WTC11 (cell line): ENCODE data around the gene CHST7. TPM values are rescaled to one million over a fixed set of nuclear protein-coding genes. Genes with fewer than 3 reads are reported as not detected.

ENCODE experiments used
- ATAC-seq: fragments of 200-7000 bp; cut with Tn5 transposase; 2 replicates; pipeline ENCODE4 v1.10.0; 2021; ENCODE audit warnings: mild to moderate bottlenecking, moderate library complexity
- CTCF ChIA-PET: fragments of 300-600 bp; sonication (Branson Sonifier 250); formaldehyde crosslinking; loops from one replicate; lab custom pipeline; 2021; ENCODE audit warnings: antibody characterized with exemption; lab: Charles Lee
- POLR2A ChIA-PET: fragments of 350-600 bp; sonication (Branson Sonifier 250); formaldehyde crosslinking; loops from one replicate; lab custom pipeline; 2021; ENCODE audit warnings: antibody characterized with exemption; lab: Charles Lee
- DNase-seq: peaks from one replicate; pipeline ENCODE4 v3.0.0; 2021; ENCODE audit warnings: low spot score
- H3K27ac Mint-ChIP-seq: 2 replicates; pipeline ENCODE4 v1.8.0; 2021; ENCODE audit warnings: mixed read lengths
- H3K27me3 Mint-ChIP-seq: 2 replicates; pipeline ENCODE4 v1.8.0; 2021; ENCODE audit warnings: low read depth, mild to moderate bottlenecking, moderate library complexity, mixed read lengths
- H3K36me3 Mint-ChIP-seq: 2 replicates; pipeline ENCODE4 v1.8.0; 2021; ENCODE audit warnings: mixed read lengths
- H3K4me1 Mint-ChIP-seq: 2 replicates; pipeline ENCODE4 v1.8.0; 2022; ENCODE audit warnings: mixed read lengths
- H3K4me3 Mint-ChIP-seq: 2 replicates; pipeline ENCODE4 v1.8.0; 2021; ENCODE audit warnings: mild to moderate bottlenecking, moderate library complexity, mixed read lengths
- H3K9me3 Mint-ChIP-seq: 2 replicates; pipeline ENCODE4 v1.8.0; 2021; ENCODE audit warnings: mixed read lengths
- ATF2 ChIP-seq: sonication (generic); formaldehyde crosslinking; IDR thresholded peaks from 2 replicates; pipeline ENCODE4 v1.8.1; 2022; ENCODE audit warnings: low read depth, missing genetic modification reagents, borderline replicate concordance
- CREB1 ChIP-seq: sonication (generic); formaldehyde crosslinking; IDR thresholded peaks from 2 replicates; pipeline ENCODE4 v1.8.0; 2023; ENCODE audit warnings: mild to moderate bottlenecking, missing genetic modification reagents
- FOXP1 ChIP-seq: sonication (generic); formaldehyde crosslinking; IDR thresholded peaks from 2 replicates; pipeline ENCODE4 v1.8.0; 2022; ENCODE audit warnings: missing genetic modification reagents, mild to moderate bottlenecking, moderate library complexity, borderline replicate concordance
- FOXP4 ChIP-seq: sonication (generic); formaldehyde crosslinking; IDR thresholded peaks from 2 replicates; pipeline ENCODE4 v1.8.0; 2022; ENCODE audit warnings: mild to moderate bottlenecking, missing genetic modification reagents
- GABPB1 ChIP-seq: sonication (generic); formaldehyde crosslinking; IDR thresholded peaks from 2 replicates; pipeline ENCODE4 v1.8.1; 2023; ENCODE audit warnings: mild to moderate bottlenecking, missing genetic modification reagents
- IRF2 ChIP-seq: sonication (generic); formaldehyde crosslinking; IDR thresholded peaks from 2 replicates; pipeline ENCODE4 v1.8.0; 2022; ENCODE audit warnings: low read depth, missing genetic modification reagents, borderline replicate concordance
- JUN ChIP-seq: sonication (generic); formaldehyde crosslinking; IDR thresholded peaks from 2 replicates; pipeline ENCODE4 v1.8.0; 2023; ENCODE audit warnings: mild to moderate bottlenecking, missing genetic modification reagents
- MLX ChIP-seq: sonication (generic); formaldehyde crosslinking; IDR thresholded peaks from 2 replicates; pipeline ENCODE4 v1.8.1; 2023; ENCODE audit warnings: mild to moderate bottlenecking, missing genetic modification reagents, moderate library complexity
- MYBL2 ChIP-seq: sonication (generic); formaldehyde crosslinking; IDR thresholded peaks from 2 replicates; pipeline ENCODE4 v1.8.1; 2023; ENCODE audit warnings: mild to moderate bottlenecking, moderate library complexity, missing genetic modification reagents
- NFATC4 ChIP-seq: fragments of 250-450 bp; sonication (Bioruptor Pico); IDR thresholded peaks from 2 replicates; pipeline ENCODE4 v1.9.0; 2021; ENCODE audit warnings: mild to moderate bottlenecking
- NR1H2 ChIP-seq: sonication (generic); formaldehyde crosslinking; IDR thresholded peaks from 2 replicates; pipeline ENCODE4 v1.9.0; 2021; ENCODE audit warnings: mild to moderate bottlenecking, moderate library complexity, missing genetic modification reagents
- NR3C1 ChIP-seq: sonication (generic); formaldehyde crosslinking; conservative IDR thresholded peaks from 2 replicates; pipeline ENCODE4 v1.8.1; 2023; ENCODE audit warnings: low read depth, mild to moderate bottlenecking, missing genetic modification reagents
- RORB ChIP-seq: fragments of 250-450 bp; sonication (Bioruptor Pico); IDR thresholded peaks from 2 replicates; pipeline ENCODE4 v1.9.0; 2021; ENCODE audit warnings: mild to moderate bottlenecking
- SMAD4 ChIP-seq: sonication (generic); formaldehyde crosslinking; IDR thresholded peaks from 2 replicates; pipeline ENCODE4 v1.8.0; 2022; ENCODE audit warnings: mild to moderate bottlenecking, missing genetic modification reagents
- ZNF317 ChIP-seq: sonication (generic); formaldehyde crosslinking; IDR thresholded peaks from 2 replicates; pipeline ENCODE4 v1.8.1; 2023; ENCODE audit warnings: low read depth, mild to moderate bottlenecking, moderate library complexity, missing genetic modification reagents, borderline replicate concordance
- ZSCAN18 ChIP-seq: fragments of 250-450 bp; sonication (Bioruptor Pico); IDR thresholded peaks from 2 replicates; pipeline ENCODE4 v2.1.2; 2022; ENCODE audit warnings: mild to moderate bottlenecking, moderate library complexity
- total RNA-seq: library from RNA; stranded (reverse); gene quantifications from 3 replicates; pipeline ENCODE4 v1.2.3, GENCODE V29; 2021
- TF ChIP-seq, protein P1 (sequence below): sonication (generic); formaldehyde crosslinking; IDR thresholded peaks from 2 replicates; pipeline ENCODE4 v1.8.1; 2023; ENCODE audit warnings: mild to moderate bottlenecking, missing genetic modification reagents
- TF ChIP-seq, protein P2 (sequence below): fragments of 250-450 bp; sonication (Bioruptor Pico); IDR thresholded peaks from 2 replicates; pipeline ENCODE4 v1.8.0; 2021; ENCODE audit warnings: mild to moderate bottlenecking
- TF ChIP-seq, protein P3 (sequence below): sonication (generic); formaldehyde crosslinking; conservative IDR thresholded peaks from 2 replicates; pipeline ENCODE4 v1.8.1; 2023; ENCODE audit warnings: mild to moderate bottlenecking, low read depth, missing genetic modification reagents, moderate library complexity

CHST7 gene
- total RNA-seq, 1 experiment from 2014 or later: 19.6 TPM

DNA sequence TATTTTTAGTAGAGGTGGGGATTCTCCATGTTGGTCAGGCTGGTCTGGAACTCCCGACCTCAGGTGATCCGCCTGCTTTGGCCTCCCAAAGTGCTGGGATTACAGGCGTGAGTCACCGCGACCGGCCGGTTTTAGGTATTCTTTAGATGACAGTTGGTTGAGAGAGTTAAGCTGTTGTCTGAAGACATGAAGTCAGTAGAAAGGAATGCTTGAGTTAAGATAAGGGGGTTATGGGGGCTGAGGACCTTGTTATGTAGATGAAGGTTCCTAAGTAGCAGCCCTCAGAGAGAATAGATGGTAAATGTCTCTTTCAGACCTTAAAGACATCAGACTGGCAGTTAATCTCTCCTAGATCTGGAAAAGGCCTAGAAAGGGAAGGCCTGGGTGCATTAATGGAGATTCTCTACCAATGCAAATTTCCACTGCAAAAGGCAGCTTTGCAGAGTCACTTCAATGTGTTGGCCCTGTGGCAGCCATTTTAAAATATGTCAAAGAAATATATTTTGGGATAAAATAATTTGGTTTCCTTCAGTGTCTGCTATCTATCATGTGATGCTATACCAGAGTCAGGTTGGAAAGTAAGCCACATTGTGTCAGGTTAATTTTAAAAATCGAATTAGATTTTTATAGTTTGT lies 22.0 kb upstream of the CHST7 start (continued):
- no peak for TF ChIP-seq ZSCAN18 (CRISPR knock-in tag)
- TF ChIP-seq, all 79 proteins: peak for 0

DNA sequence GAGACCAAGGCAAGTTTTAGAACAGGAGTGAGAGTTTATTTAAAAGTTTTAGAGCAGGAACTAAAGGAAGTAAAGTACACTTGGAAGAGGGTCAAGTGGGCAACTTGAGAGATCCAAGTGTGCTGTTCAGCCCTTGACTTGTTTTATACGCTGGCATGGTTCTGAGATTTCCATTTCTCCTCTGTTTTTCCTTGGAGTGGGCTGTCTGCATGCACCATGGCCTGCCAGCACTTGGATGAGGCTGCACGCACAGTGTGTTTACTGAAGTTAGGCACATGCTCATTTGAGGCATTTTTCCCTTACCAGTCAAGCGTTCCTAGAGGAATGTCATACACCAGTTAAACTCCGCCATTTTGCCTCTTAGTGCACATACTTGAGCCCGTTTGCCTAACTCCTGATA lies 19.6 kb upstream of the CHST7 start:
- ATAC-seq (no peak), DNase-seq (no peak)
- Mint-ChIP-seq H3K27ac (0 out of 2 replicates have a peak overlapping the region, but pooled peaks have one; percentile 45), H3K36me3 (peaks cover 23% of the 10 kb centered on the region), H3K4me3 (no peak overlapping the region), H3K9me3 (peaks cover 5% of the 10 kb centered on the region), H3K4me1 (peaks cover 30% of the 10 kb centered on the region), H3K27me3 (no peaks in the 10 kb centered on the region)
- CTCF ChIA-PET: interaction anchor here (0.7 kb wide), 1 partner anchor 22 kb away, joined by 4 read pairs; no protein-coding TSS in a partner anchor
- POLR2A ChIA-PET: no interaction called here
- TF ChIP-seq MLX (CRISPR knock-in tag) (no peak), NFATC4 (no peak), FOXP1 (CRISPR knock-in tag) (no peak), IRF2 (CRISPR knock-in tag) (no peak), JUN (CRISPR knock-in tag) (no peak), SMAD4 (CRISPR knock-in tag) (no peak), FOXP4 (no peak), NR3C1 (no peak), RORB (no peak), GABPB1 (CRISPR knock-in tag) (no peak)
- TF ChIP-seq, protein P1, sequence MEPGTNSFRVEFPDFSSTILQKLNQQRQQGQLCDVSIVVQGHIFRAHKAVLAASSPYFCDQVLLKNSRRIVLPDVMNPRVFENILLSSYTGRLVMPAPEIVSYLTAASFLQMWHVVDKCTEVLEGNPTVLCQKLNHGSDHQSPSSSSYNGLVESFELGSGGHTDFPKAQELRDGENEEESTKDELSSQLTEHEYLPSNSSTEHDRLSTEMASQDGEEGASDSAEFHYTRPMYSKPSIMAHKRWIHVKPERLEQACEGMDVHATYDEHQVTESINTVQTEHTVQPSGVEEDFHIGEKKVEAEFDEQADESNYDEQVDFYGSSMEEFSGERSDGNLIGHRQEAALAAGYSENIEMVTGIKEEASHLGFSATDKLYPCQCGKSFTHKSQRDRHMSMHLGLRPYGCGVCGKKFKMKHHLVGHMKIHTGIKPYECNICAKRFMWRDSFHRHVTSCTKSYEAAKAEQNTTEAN (CRISPR knock-in tag): no peak
- TF ChIP-seq, protein P2, sequence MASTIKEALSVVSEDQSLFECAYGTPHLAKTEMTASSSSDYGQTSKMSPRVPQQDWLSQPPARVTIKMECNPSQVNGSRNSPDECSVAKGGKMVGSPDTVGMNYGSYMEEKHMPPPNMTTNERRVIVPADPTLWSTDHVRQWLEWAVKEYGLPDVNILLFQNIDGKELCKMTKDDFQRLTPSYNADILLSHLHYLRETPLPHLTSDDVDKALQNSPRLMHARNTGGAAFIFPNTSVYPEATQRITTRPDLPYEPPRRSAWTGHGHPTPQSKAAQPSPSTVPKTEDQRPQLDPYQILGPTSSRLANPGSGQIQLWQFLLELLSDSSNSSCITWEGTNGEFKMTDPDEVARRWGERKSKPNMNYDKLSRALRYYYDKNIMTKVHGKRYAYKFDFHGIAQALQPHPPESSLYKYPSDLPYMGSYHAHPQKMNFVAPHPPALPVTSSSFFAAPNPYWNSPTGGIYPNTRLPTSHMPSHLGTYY (CRISPR knock-in tag): no peak

GRCh38 chrX:46554942-46555341 lies 18.6 kb upstream of the CHST7 start:
- peaks cover 16% of the 10 kb centered on the region for H3K36me3 Mint-ChIP-seq
- no peak for ATAC-seq
- ChIA-PET POLR2A (interaction anchor here (0.7 kb wide), 1 partner anchor 204 kb away, joined by 4 read pairs; no protein-coding TSS in a partner anchor), CTCF (no interaction called here)
- H3K27me3 Mint-ChIP-seq: no peaks in the 10 kb centered on the region
- H3K4me3 Mint-ChIP-seq: no peak overlapping the region
- no peak overlapping the region for H3K27ac Mint-ChIP-seq
- H3K4me1 Mint-ChIP-seq: peaks cover 26% of the 10 kb centered on the region
- no peak for DNase-seq
- no peaks in the 10 kb centered on the region for H3K9me3 Mint-ChIP-seq
- TF ChIP-seq, protein P3, sequence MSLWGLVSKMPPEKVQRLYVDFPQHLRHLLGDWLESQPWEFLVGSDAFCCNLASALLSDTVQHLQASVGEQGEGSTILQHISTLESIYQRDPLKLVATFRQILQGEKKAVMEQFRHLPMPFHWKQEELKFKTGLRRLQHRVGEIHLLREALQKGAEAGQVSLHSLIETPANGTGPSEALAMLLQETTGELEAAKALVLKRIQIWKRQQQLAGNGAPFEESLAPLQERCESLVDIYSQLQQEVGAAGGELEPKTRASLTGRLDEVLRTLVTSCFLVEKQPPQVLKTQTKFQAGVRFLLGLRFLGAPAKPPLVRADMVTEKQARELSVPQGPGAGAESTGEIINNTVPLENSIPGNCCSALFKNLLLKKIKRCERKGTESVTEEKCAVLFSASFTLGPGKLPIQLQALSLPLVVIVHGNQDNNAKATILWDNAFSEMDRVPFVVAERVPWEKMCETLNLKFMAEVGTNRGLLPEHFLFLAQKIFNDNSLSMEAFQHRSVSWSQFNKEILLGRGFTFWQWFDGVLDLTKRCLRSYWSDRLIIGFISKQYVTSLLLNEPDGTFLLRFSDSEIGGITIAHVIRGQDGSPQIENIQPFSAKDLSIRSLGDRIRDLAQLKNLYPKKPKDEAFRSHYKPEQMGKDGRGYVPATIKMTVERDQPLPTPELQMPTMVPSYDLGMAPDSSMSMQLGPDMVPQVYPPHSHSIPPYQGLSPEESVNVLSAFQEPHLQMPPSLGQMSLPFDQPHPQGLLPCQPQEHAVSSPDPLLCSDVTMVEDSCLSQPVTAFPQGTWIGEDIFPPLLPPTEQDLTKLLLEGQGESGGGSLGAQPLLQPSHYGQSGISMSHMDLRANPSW: no peak
- TF ChIP-seq MYBL2 (CRISPR knock-in tag): no peak
- no peak for TF ChIP-seq CREB1 (CRISPR knock-in tag)
- TF ChIP-seq NR1H2 (CRISPR knock-in tag): no peak
- no peak for TF ChIP-seq GABPB1 (CRISPR knock-in tag)
- TF ChIP-seq ZNF317: no peak
- no peak for TF ChIP-seq ATF2 (CRISPR knock-in tag)
